ENCODE measurements around the gene PAPPA. TPM values are rescaled to one million over a fixed set of nuclear protein-coding genes. Genes with fewer than 3 reads are reported as not detected.

PAPPA gene
- 1 to 10 TPM in 3 of 4 donors, under 1 TPM in 1; 0.70 to 4.1 (median 1.8) TPM for total RNA-seq

DNA sequence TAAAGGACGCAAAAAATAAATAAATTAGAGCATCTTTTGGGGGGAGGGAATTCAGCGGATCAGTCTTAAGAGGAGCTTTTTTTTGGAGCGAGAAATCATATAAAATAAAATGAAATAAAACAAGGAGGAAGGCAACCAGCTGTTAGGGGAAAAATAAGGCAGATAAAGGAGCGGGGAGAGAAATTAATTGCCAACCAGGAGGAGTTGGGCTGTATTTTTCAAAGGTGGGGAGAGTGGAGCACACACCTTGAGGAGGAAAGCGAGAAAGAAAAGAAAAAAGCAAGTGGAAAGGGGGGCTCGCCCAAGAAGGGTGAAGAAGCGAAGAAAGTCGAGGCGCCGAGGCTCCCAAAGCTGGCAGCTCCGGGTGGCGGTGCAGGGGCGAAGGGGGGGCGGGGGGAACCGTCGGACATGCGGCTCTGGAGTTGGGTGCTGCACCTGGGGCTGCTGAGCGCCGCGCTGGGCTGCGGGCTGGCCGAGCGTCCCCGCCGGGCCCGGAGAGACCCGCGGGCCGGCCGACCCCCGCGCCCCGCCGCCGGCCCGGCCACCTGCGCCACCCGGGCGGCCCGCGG lies at the start of gene PAPPA:
Gene PAPPA, plus strand, starts transcription at position 27 of the 569 bp plus-strand sequence. Its CDS starts 382 bp downstream, at position 409.
- Histone ChIP-seq H3K9me3 (no peaks in the 10 kb centered on the region), H3K27ac (peak within 1 kb of the TSS; percentile 14 to 73 (median 58)), H3K27me3 (peaks cover 0 to 5% of the 10 kb centered on the region in 2 donors), H3K4me3 (peak within 1 kb of the TSS; percentile 26 to 55 (median 40)), H3K4me1 (peaks cover 0 to 15% (median 0%) of the 10 kb centered on the region in 4 donors), H3K36me3 (no peaks in the 10 kb centered on the region)
- no peak for DNase-seq
- no peak for TF ChIP-seq CTCF (IDR thresholded peaks at IDR 0.05)
- no peak for TF ChIP-seq POLR2A (IDR thresholded peaks at IDR 0.05)

DNA sequence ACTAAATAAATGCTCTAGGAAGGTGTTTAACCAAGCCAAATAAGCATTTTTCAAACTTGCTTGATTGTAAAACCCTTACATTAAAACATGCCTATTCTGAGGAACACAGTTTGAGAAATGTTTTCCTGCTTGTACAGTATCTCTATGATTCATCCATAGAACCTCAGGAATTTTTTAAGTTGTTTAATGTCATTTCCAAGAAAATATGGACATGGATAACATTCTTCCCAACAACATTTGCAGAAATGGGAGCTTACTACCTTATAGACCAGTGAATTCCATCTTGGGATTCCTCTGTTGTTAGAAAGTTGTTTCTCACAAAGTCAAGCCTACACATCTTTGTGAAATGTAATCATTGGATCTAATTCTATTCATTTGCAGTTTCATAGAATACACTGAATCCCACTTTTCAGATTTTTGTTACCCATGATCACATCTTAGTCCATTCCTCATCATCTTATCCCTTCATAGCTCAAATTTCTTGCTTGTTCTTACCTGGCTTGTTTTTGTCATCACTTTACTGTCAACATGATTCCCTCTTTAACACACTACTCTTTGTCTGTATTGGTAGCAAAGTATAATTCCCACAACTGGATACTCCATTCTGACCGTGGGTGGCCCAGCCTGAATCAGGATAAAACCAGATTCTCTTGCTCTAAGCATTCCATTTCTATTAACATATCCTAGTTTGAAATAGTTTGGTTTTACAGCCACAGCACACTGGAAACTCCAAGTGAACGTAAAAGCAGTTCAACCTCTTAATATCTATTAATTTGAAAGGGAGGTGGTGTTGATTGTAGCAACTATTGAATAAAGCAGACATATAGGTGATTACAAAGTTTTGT lies 49.4 kb upstream of the PAPPA start:
- Histone ChIP-seq H3K9me3 (no peaks in the 10 kb centered on the region), H3K27ac (no peak overlapping the region), H3K36me3 (no peaks in the 10 kb centered on the region), H3K27me3 (no peaks in the 10 kb centered on the region), H3K4me3 (no peak overlapping the region), H3K4me1 (no peaks in the 10 kb centered on the region)
- no peak for TF ChIP-seq POLR2A (IDR thresholded peaks at IDR 0.05)
- TF ChIP-seq CTCF (IDR thresholded peaks at IDR 0.05), result no peak
- no peak for DNase-seq

- Histone ChIP-seq H3K27me3 (no peaks in the 10 kb centered on the region), H3K36me3 (no peaks in the 10 kb centered on the region), H3K9me3 (no peaks in the 10 kb centered on the region), H3K27ac (no peak overlapping the region), H3K4me3 (no peak overlapping the region), H3K4me1 (no peaks in the 10 kb centered on the region)
- TF ChIP-seq CTCF (IDR thresholded peaks at IDR 0.05) (no peak), POLR2A (IDR thresholded peaks at IDR 0.05) (no peak)
- no peak for DNase-seq
Observed at GRCh38 chr9:116112236-116112635, 41.4 kb upstream of the PAPPA start.

- Histone ChIP-seq H3K36me3 (no peaks in the 10 kb centered on the region), H3K4me1 (no peaks in the 10 kb centered on the region), H3K27me3 (no peaks in the 10 kb centered on the region), H3K9me3 (no peaks in the 10 kb centered on the region), H3K27ac (no peak overlapping the region), H3K4me3 (no peak overlapping the region)
- no peak for TF ChIP-seq CTCF (IDR thresholded peaks at IDR 0.05)
- no peak for TF ChIP-seq POLR2A (IDR thresholded peaks at IDR 0.05)
- DNase-seq, result no peak
Observed at GRCh38 chr9:116115761-116116353, 37.7 kb upstream of the PAPPA start.

DNA sequence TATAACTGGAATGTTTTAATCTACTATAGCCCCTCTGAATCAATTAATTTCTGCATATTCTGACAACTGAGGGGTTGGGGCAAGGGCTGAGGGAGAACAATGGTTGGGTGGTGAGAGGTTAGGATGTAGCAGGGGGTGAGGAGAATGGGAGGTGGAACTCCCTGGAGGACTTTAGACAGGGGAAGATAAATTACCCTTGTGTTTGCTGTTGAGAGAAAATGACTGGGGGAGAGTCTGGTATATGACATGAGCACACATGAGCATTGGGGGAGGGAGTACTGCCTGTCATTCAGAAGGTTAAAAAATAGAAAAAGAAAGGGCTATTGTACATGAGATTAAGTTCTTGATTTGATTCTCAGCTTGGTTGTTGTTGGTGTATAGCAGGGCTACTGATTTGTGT lies 37.2 kb upstream of the PAPPA start:
- no peak for DNase-seq
- H3K9me3 ChIP-seq, result no peaks in the 10 kb centered on the region
- no peak overlapping the region for H3K4me3 ChIP-seq
- no peaks in the 10 kb centered on the region for H3K27me3 ChIP-seq
- no peaks in the 10 kb centered on the region for H3K36me3 ChIP-seq
- TF ChIP-seq CTCF (IDR thresholded peaks at IDR 0.05), result no peak
- TF ChIP-seq POLR2A (IDR thresholded peaks at IDR 0.05), result no peak
- H3K4me1 ChIP-seq, result no peaks in the 10 kb centered on the region
- H3K27ac ChIP-seq, result no peak overlapping the region

Data from Peyer's patch (tissue), 4 donors.